ENCODE data around the gene ZFYVE27. TPM values are rescaled to one million over a fixed set of nuclear protein-coding genes. Genes with fewer than 3 reads are reported as not detected.
A peak's percentile ranks its signal among the peaks of the same experiment; 100 is the strongest.

Gene ZFYVE27
- total RNA-seq, 1 donor from 2014 or later: 20.6 TPM

DNA sequence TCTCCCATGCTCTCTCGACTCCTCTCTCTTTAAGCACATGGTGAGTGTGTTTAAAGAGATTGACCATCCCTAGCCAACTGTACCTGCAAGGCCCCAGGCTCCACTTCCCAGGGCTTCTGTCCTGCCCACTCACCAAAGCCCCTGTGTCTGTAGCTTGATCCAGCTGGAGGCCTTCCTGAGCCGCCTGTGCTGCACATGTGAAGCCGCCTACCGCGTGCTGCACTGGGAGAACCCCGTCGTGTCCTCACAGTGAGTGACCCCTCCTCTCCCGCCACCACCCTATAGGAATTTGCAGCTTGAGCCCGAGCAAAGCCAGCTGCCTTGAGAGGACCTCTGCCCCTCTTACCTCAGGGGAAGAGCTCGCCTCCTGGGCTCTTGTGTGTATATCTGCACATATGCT is 11.2 kb downstream of the ZFYVE27 start:
- DNase-seq: no peak

- no peak for DNase-seq
Measured at GRCh38 chr10:97752956-97753355, 16.0 kb downstream of the ZFYVE27 start.

DNA sequence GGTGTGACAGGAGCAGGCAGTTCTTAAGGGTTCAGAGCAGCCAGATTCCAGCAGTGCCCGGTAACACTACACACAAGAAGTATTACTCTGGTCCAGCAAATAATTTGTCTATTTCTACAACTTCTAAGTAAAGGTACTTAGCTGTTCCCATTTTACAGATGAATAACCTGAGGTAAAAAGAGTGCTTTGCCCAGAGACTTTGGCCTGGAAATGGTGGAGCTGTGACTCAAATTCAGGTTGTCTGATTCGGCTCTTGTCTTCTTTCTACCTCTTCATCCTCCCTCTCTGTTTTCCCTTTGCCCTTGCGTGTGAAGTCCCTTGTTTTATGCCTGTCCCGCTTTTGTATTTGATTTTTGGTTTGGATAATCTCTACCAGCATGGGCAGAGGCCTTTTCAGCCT is 17.8 kb downstream of the ZFYVE27 start:
- DNase-seq: no peak

GRCh38 chr10:97755718-97756117 is 18.8 kb downstream of the ZFYVE27 start:
- no peak for DNase-seq

- no peak for DNase-seq
Measured at GRCh38 chr10:97757471-97757870, 20.5 kb downstream of the ZFYVE27 start.

GRCh38 chr10:97759158-97759887 is 22.4 kb downstream of the ZFYVE27 start:
- DNase-seq: peak; percentile 85

DNA sequence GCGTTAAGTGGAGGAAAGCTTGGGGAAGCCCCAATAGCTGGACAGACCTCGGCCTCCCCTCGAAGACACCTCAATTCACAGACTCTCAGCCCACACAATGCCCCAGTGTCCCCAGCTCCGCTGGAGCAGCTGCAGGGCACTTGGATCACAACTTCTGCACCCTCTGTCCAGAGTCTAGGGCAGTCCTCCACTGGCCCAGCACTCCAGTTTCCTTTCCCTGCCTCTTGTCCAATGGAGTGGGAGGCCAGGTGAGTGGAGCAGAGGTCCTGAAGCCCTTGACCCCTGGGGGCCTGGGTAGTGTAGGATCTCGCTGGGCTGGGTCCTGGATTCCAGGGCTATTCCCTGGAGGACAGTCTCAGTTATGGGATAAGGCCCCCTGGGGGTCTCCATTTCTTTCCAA is 23.0 kb downstream of the ZFYVE27 start:
- DNase-seq: no peak

- no peak for DNase-seq
Measured at GRCh38 chr10:97760461-97761257, 23.7 kb downstream of the ZFYVE27 start.

DNA sequence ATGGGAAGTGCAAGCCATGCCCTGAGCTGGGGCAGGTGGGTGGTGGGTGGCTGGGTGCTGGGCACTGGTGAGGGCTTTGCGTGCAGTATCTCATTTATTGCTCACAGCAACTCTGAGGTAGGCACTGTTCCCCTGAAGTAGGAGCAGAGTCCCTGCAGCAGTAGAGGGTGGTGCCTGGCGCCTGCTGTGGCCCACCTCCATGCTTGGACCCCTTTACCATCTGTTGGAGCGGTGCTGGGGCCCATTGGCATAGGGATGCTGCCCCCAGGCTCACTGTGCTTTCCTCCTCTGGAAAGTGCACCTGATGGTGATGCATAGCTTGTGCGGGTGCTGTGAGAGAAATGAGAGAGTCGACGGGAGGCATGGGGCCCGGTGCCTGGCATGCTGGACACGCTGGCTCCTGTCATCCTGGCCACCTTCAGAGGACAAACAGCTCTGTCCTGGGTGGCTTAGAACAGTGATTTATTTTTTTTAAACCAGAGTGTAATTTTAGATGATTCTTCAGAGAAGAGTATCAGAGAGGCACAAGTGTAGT is 24.5 kb downstream of the ZFYVE27 start:
- no peak for DNase-seq

GRCh38 chr10:97762056-97762455 is 25.1 kb downstream of the ZFYVE27 start:
- DNase-seq: no peak

GRCh38 chr10:97762816-97763215 is 25.9 kb downstream of the ZFYVE27 start:
- DNase-seq: no peak

- no peak for DNase-seq
Measured at GRCh38 chr10:97763411-97763810, 26.5 kb downstream of the ZFYVE27 start.

- no peak for DNase-seq
Measured at GRCh38 chr10:97763947-97764346, 27.0 kb downstream of the ZFYVE27 start.

DNA sequence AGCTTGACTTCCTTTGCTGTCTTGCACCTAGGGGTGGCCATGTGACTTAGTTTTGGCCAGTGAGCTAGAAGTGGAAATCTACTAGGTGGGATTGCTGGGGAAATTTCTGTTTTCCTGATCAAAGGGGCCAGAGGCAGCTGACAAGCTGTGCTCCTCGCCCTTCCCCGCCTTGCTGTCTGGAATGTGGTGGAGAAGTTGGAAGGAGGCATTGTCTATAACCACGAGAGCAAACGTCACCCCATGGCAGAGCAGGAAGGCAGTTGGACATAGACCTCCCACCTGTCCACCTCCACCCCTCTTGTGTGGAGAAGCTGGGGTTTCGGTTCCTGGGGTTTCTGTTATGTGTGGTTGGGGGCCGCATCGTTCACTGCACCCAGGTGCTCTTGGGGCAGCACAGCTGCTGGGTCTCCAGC is 27.6 kb downstream of the ZFYVE27 start:
- DNase-seq: no peak

GRCh38 chr10:97765201-97765600 is 28.3 kb downstream of the ZFYVE27 start:
- DNase-seq: no peak

- no peak for DNase-seq
Measured at GRCh38 chr10:97766106-97766810, 29.3 kb downstream of the ZFYVE27 start.

DNA sequence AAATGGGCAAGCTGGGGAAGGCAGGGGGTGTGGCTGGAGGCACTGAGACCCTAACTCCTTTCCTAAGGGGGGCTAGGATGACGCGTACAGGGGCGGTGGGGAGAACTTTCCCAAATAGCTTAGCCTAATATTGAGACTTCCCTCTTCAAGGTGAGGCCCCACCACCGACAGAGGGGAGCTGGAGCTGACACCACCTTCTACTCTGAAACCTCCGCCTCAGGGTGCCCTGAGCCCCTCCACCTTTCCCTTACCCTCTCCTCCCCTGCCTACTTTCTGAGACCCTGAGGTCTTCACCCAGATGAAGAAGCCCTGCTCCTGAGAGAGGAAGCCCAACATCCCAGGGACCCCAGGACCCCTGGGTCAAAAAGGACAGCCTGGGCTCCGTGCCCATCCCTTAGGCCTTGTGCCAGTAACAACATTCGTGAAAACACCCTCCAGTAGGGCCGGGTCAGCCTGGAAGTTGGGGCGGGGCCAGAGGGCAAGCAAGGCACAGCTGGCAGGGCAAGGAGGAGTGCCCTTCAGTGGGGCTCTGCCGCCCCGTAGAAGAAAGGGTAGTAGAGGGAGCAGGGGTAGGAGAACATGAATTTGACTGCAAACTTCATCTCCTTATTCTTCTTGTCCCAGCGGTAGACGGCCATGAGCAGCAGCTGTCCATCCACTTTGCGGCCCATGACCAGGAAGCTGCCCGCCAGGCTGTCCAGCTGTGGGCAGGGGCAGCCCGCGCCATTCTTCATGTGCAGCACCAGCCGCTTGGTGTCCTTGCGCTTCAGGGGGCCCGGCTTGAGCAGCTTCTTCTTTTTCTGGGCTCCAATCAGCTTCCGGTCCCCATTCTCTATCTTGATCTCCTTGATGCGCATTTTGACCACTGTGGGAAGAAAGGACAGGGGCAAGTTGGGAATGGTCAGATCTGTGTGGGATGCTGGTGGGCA is 30.3 kb downstream of the ZFYVE27 start:
- DNase-seq: no peak

DNA sequence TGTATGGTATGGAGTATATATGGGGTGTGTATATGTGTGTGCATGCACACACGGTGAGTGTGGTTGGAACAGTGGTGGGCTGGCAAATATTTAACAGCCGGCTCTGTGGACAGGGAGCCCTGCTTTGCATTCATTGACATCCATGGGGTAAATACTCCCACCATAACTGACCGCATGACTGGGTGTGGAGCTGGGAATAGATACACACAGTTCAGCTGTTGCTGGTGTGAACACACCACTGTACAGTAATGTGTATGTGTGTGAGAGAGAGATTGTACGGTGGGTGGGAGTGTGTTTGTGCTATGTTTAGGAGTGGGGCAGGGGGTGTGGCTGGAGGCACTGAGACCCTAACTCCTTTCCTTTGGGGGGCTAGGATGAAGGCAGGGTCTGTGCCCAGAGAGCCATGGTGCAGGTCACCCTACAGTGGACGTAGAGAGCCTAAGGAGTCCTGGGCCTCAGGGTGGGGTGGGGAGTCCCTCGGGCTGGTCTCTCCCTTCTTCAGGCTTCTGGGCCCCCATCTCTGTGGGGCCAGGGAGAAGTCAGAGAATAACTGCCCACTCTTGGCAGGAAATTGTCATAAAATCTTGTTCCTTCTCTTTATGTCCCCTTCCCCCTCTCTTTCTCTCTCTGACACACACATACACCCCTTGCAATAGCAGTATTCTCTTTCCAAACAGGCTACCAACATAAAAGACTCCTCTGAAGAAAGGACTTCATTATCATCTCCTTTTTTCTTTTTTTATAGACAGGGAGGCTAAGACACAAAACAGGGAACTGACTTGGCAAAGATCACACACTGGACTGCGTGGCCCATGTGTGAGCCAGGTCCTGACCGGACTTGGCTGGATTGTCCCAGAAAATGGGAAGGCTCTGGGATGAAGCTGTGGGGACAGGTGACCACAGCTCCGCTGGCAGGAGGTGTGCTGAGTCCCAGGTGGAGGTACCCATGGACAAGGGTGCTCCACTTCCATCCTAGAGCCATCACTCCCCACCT is 31.7 kb downstream of the ZFYVE27 start:
- DNase-seq: no peak

DNA sequence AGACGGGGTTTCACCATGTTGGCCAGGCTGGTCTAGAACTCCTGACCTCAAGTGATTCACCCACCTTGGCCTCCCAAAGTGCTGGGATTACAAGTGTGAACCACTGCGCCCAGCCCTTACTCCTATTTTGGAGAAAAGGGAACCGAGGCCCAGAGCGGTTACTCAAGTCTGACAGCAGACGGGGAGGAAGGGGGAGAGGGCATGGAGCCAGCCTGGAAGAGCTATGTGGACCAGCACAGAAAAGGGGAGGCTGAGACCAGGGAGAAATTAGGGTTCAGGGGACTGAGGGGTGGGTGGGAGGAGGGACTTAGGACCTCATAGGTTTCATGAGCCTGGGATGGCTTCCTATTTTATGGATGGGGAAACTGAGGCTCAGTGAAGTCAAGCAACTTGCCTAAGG is 33.3 kb downstream of the ZFYVE27 start:
- DNase-seq: no peak

DNA sequence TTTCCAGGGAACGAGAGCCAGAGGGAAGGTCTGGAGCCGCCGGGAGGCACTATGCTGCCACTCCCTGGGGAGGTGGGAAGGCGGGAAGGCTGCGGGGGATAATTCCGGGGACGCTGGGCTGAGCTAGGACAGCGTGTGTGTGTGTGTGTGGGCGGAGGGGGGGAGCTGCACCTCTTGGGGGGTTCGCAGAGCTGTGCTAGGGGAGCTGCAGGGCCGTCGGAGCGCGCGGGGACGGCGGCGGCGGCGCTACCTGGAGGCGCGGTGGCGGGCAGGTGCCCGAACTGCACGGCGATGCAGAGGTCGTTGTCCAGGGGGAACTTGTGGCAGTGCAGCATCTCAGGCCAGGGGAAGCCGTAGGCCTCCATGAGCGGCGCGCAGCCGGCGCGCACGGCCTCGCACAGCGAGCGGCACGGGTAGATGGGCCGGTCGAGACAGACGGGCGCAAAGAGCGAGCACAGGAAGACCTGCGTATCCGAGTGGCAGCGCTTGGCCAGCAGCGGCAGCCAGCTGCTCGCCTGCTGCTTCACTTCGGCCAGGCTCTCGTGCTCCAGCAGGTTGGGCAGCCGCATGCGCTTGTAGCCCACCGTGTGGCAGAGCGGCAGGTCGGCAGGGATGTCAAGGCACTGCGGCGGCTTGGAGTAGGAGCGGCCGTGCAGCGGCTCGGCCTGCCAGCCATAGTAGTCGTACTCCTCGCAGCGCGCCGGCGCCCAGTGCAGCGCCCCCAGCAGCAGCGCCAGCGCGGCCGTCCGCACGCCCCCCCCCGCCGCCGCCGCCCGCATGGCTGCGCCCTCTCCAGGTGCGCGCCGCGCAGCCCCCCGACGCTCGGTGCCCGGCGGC is 34.3 kb downstream of the ZFYVE27 start:
- DNase-seq: peak; percentile 40

Measured in dermis blood vessel endothelial cell (primary cell).